Glomerular visceral epithelial cell (primary cell): ENCODE measurements around the gene PNRC2.
"Not testable (repeated sequence)": the region's sequence is repeated elsewhere in the genome, so short reads cannot be mapped to it uniquely, and the experiment has no call there.

Experiments
- DNase-seq: peaks from one replicate; pipeline ENCODE4 v3.0.0-alpha.2; 2016; ENCODE audit errors: extremely low spot score

The PNRC2 gene

DNA sequence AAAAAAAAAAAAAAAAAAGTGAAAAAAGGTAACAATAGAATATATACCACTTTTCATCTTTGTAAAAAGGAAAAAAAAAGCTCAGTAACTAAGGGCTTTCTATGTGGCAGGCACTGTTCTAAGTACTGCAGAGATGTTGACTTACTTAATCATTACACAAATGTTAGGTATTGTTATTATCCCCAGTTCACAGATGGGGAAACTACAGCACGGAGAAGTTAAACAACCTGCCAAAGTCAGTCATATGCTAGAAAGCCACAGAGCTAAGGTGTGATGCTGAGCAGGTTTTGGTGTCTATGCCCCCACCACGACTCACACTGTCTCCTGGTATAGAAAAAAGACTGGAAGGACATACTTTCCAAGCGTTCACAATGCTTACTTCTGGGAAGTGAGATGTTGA lies 6.6 kb upstream of the PNRC2 start:
- no peak for DNase-seq

- no peak for DNase-seq
These were observed 2.5 kb upstream of the PNRC2 start for GRCh38 chr1:23957096-23957495.

DNA sequence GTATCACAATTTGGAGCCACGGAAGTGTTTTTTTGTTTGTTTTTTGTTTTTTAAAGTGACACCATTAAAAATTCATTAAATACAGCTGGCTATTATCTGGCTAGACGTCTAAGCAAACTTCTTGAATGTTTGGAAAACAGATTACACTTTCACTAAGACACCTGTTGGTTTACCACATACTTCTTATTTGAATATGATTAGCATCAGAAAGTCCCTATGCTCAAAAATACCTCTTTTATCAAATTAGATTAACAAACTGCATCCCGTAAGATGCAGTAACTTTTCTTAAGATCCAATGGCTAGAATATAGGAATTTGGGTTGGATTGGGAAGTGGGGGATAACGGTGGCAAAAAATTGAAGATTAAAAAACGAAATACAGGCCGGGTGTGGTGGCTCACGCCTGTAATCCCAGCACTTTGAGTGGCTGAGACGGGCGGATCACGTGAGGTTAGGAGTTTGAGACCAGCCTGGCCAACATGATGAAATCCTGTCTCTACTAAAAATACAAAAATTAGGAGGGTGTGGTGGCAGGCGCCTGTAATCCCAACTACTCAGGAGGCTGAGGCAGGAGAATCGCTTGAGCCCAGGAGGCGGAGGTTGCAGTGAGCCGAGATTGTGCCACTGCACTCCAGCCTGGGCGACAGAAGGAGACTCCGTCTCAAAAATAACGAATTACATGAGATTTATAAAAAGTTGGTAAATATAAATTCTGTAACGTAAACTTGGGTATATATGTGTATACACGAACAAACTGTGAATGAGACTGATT lies 1.4 kb upstream of the PNRC2 start:
- not testable (repeated sequence) for DNase-seq

GRCh38 chr1:23958810-23959460 lies 693 bp upstream of the PNRC2 start:
- peak; percentile 94 for DNase-seq

DNA sequence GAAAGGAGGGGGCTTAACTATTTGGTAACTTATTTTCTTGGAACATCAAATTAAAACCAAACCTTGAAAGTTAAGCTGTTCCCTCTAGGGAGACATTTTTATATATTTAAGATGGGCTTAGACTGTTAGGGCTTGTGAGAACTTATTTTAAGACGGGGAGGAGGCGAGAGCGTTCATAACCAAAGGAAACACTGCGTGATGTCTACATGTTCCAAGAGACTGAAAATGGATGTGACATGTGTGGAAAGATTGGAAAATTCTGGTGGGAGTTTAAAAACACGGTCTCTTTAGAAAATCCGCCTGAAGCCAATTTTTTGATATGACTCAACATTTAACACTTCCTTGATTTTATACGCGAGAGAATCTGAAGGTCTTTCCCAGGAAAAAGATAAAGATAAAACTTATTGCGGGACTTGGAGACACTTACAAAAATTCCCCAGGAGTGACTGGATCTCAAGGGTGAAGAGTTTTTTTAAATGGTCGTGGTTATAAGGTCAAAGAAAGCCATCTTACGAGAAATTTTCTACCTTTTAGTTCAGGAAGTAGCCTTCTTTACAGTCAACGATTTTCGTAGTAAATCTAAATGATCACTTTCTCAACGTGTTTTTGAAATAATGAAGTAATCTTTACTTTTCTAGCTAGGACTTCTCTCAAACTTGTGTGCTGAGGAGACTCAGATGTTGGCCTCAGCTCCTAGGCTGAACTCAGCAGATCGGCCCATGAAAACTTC lies 828 bp downstream of the PNRC2 start:
- DNase-seq: no peak

DNA sequence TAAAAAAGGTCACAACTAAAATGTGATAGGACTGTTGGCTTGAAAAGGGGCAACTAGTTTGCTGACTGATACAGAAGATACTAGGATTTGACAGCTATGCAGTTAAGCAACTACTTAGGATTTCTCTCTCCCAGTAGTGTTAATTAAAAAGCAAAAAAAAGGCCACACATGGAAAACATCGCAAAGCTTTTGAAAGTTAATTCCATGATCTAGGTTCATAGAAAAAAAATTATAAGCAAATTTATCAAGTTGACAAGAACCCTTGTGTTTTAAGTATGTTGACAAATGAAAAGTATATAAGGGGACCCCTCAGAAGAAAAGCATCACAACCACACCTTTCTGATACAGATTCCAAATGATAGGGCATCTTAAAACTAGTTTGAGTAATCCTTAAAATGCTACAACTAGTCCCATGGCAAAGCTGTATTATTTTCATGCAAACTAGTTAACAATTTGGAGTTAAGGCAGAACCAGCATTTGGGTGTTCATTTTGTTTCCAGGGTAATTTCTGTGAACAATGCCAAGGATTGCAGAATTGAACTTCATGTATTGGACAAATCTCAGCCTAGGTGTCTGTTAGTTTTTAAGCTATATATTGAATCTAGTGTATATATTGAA lies 4.1 kb downstream of the PNRC2 start:
- no peak for DNase-seq

DNA sequence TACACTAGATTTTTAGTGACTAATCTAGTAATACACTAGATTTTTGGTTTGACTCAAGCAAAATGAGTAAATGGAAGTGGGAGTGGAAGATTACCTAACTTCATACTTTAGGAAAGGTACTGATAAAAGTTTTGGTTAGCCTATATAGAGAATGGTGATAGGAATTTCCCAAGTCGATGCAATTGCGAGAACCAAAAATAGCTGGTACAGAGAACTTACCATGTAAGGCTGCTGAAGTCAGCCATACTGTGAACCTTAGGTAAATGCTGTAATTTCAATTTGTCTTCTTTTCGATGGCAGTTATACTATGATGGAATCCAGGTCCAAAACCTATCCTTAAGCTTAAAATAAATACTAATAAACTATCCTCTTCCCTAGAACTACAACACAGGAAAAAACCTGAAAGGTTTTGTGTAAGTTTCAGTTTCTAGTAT lies 4.6 kb downstream of the PNRC2 start:
- DNase-seq: no peak

- DNase-seq: no peak
These were observed 5.4 kb downstream of the PNRC2 start for GRCh38 chr1:23964790-23965740.

GRCh38 chr1:23966973-23967493 lies 7.4 kb downstream of the PNRC2 start:
- no peak for DNase-seq

- no peak for DNase-seq
These were observed 8.2 kb downstream of the PNRC2 start for GRCh38 chr1:23967871-23968270.

- DNase-seq: no peak
These were observed 17.7 kb downstream of the PNRC2 start for GRCh38 chr1:23977187-23977853.

- DNase-seq: no peak
These were observed 18.2 kb downstream of the PNRC2 start for GRCh38 chr1:23977854-23978191.

DNA sequence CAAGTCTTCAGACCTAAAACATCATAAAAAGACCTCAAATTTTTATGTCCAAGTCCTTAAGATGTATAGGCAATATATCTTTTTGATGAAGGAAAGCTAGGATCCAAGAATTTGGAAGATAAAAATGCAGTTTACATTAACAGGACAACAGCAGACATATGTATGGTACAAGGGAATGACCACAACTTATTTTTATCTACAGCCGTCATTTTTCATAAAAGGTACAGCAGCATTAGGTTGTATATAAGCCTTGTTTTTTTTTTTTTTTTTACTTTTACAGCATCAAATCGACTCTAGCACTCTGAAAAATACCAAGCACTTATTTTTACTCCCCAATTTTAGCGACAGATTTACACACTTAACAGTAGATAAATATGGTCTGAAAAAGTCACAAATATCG lies 19.2 kb downstream of the PNRC2 start:
- DNase-seq: no peak

GRCh38 chr1:23979387-23979880 lies 19.8 kb downstream of the PNRC2 start:
- no peak for DNase-seq

DNA sequence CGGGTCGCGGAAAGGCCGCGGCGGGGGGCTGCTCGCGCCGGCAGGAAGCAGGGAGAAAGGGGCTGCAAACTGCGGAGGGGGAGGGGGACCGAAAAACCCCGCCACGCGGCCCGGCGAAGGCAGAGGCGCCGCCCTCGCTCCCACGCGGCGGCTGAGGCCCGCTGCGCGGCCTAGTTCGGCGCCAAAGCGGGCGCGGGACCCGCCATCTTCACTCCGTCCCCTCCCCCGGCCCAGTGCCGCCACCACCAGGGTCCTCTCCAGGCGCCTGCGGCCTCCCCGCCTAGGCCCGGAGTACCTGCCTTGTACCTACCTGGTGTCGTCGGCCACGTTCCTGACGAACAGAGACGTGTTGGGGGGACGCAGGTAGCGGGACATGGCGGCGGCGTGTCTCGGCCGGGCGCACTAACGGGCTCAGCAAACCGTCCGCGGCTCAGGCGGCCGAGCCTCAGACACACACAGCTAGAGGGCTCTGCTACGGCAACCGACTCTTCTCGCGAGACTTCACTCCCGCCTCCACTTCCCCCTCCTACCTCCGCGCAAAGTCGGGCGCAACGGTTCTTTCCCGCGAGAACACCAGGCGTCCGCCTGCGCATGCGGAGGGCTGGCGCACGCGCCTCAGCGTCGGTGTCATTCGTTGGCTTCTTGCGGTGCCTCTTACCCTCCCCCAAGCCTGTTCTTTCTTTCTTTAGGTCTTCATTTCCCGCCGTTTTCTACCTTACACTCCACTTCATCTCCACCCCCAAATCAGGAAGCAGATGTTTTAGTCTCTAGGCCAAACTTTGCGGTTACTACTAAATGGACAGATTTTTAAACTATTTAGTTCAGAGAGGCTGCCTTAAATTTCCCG lies 20.5 kb downstream of the PNRC2 start, which contains the start of gene SRSF10:
TSS of gene SRSF10 (minus strand) at position 447 of the 847 bp plus-strand sequence. CDS start at position 375, 72 bp downstream.
- DNase-seq: peak; percentile 99

DNA sequence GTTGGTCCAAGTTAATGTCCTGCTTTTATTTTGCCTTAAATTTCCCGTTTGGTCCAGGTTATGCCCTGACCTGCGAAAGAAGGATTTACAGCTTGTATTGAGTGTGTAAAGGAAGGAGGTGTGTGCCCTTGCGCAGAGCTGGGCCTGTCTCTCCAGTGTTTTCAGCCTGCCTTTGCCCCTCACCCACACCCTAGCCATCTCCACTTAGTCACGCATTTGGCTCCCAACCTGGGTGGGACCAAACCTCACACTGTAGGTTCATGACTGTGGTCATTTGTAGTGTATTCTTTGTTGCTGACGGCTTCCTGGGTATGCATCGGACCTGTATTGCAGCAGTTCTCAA lies 21.1 kb downstream of the PNRC2 start:
- peak; percentile 92 for DNase-seq

GRCh38 chr1:23984417-23985186 lies 25.0 kb downstream of the PNRC2 start:
- peak; percentile 73 for DNase-seq

DNA sequence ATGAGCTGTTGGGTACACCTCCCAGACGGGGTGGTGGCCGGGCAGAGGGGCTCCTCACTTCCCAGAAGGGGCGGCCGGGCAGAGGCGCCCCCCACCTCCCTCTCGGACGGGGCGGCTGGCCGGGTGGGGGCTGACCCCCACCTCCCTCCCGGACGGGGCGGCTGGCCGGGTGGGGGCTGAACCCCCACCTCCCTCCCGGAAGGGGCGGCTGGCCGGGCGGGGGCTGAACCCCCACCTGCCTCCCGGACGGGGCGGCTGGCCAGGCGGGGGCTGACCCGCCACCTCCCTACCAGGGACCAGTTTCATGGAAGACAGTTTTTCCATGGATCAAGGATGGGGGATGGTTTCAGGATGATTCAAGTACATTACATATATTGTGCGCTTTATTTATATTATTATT lies 27.4 kb downstream of the PNRC2 start:
- not testable (repeated sequence) for DNase-seq

- no peak for DNase-seq
These were observed 29.6 kb downstream of the PNRC2 start for GRCh38 chr1:23989263-23989662.
